Heart right ventricle (tissue), 16 donors: ENCODE measurements around the gene CDC7. TPM values are rescaled to one million over a fixed set of nuclear protein-coding genes. Genes with fewer than 3 reads are reported as not detected.

Experiments
- ATAC-seq, 8 donors: fragments of 200-7000 bp; cut with Tn5 transposase; one replicate each; pipeline ENCODE4 v1.9.1; 2020; ENCODE audit warnings: mild to moderate bottlenecking in 8 of 8, moderate library complexity in 8 of 8, moderate number of reproducible peaks in 1 of 8
- DNase-seq, 2 donors: peaks; one replicate each; pipeline ENCODE4 v3.0.0-alpha.2; 2020
- H3K27ac ChIP-seq, 10 donors: fragments of 200-600 bp; sonication (generic) in 2 of 10; one replicate each; pipeline versions ENCODE4 v1.5.0 to v1.8.0; 2020 to 2022; ENCODE audit warnings: mild to moderate bottlenecking in 3 of 10
- H3K27me3 ChIP-seq, 7 donors: fragments of 200-600 bp; one replicate each; pipeline ENCODE4 v1.8.0; 2021 to 2022; ENCODE audit warnings: mild to moderate bottlenecking in 2 of 7
- H3K36me3 ChIP-seq, 9 donors: fragments of 200-600 bp; sonication (generic) in 1 of 9; one replicate each; pipeline versions ENCODE4 v1.5.0 to v1.8.0; 2020 to 2022; ENCODE audit warnings: mild to moderate bottlenecking in 2 of 9
- H3K4me1 ChIP-seq, 9 donors: fragments of 200-600 bp; sonication (generic) in 1 of 9; one replicate each; pipeline versions ENCODE4 v1.5.0 to v1.8.0; 2020 to 2022; ENCODE audit warnings: mild to moderate bottlenecking in 4 of 9
- H3K4me3 ChIP-seq, 10 donors: fragments of 200-600 bp; sonication (generic) in 2 of 10; one replicate each; pipeline versions ENCODE4 v1.5.0 to v1.8.0; 2020 to 2022; ENCODE audit warnings: mild to moderate bottlenecking in 7 of 10, moderate library complexity in 2 of 10
- H3K9me3 ChIP-seq, 11 donors: fragments of 200-600 bp in 10 of 11; sonication (generic) in 2 of 11; one replicate each; pipeline versions ENCODE4 v1.5.0 to v1.8.0; 2013 to 2022; ENCODE audit warnings: mild to moderate bottlenecking in 2 of 11, control low read depth in 1 of 11, moderate library complexity in 1 of 11
- WGBS, 2 donors: extraction: QIAGEN DNeasy Blood & Tissue Kit; methylation state at CpG; one replicate each; pipeline ENCODE4 v1.1.7; 2013; ENCODE audit warnings: inconsistent platforms in 1 of 2; 5-methylcytosine and 5-hydroxymethylcytosine counted together
- intact Hi-C, 10 donors: fragments of 100-400 bp; cut with DNase I; formaldehyde crosslinking; loops; one replicate each; pipeline versions ENCODE4 v1.11.1 to v1.14.2; 2022
- polyA plus RNA-seq, 2 donors: library from polyadenylated mRNA; stranded (reverse); fragments of 200-250 nt; gene quantifications; one replicate each; pipeline ENCODE4 v1.2.3, GENCODE V29; 2013
- total RNA-seq, 10 donors: library from RNA; stranded (reverse); fragmentation: NEBNext Ultra II Directional in 3 of 10; extraction: Animal tissue kit (Norgen Biotek cat#: 25700) in 3 of 10; gene quantifications; one replicate each; pipeline versions ENCODE4 v1.2.1 to v1.2.4, GENCODE V29; 2021 to 2023
- TF ChIP-seq, protein P1 (sequence below), 9 donors: fragments of 200-600 bp; sonication (generic) in 2 of 9; IDR thresholded peaks; one replicate each; pipeline versions ENCODE4 v1.5.0 to v1.8.0; 2021 to 2022; ENCODE audit warnings: antibody characterized with exemption in 9 of 9, mild to moderate bottlenecking in 5 of 9, moderate library complexity in 1 of 9
- donor health status: Arrhythmogenic right ventricular cardiomyopathy.
- donor health status: ischemic (EF 13 %, LVEDD 7.1; RV severe dilation, severe dysfunction).
- donor health status: healthy with polysubstance abuse.
- donor health status: DM: no; HTN: yes; CAD: no.
- donor health status: DM: no; HTN: no; CAD: no.
- donor health status: ischemic (EF 25% LVEDD 6.9; RV normal size, moderate dysfunction).
- donor health status: ischemic (EF 25% LVEDD 5.7; RV mildly dilated, moderate dysfunction).
- donor health status: healthy.
- donor health status: DM: yes; HTN: yes; CAD: no.
- donor health status: Ischemic cardiomyopathy.
- donor health status: ischemic (EF 35%, LVEDD 5.7; RV mildly dilated, moderate dysfunction).
- donor health status: nonischemic (EF 11% LVEDD 7.7; RV severe dilation, severe dysfunction).
- donor health status: DM: yes; HTN: yes; CAD: no.
- donor health status: PGD.
- donor health status: ischemic (EF 29% LVEDD 5.4; RV normal size, mild dysfunction).
- donor health status: nonischemic (EF 23%, LVEDD 6.1; RV moderate dilation, normal function).

CDC7 gene
- total and polyA plus RNA-seq, 12 donors = 0.26 to 4.0 (median 0.79) TPM

GRCh38 chr1:91501971-91502671 lies 1.5 kb downstream of the CDC7 start:
- DNase-seq (no peak), ATAC-seq (no peak)
- peak overlapping the region in 8 of 10 donors; percentile 48 to 75 (median 65) for H3K4me3 ChIP-seq
- TF ChIP-seq, protein P1, sequence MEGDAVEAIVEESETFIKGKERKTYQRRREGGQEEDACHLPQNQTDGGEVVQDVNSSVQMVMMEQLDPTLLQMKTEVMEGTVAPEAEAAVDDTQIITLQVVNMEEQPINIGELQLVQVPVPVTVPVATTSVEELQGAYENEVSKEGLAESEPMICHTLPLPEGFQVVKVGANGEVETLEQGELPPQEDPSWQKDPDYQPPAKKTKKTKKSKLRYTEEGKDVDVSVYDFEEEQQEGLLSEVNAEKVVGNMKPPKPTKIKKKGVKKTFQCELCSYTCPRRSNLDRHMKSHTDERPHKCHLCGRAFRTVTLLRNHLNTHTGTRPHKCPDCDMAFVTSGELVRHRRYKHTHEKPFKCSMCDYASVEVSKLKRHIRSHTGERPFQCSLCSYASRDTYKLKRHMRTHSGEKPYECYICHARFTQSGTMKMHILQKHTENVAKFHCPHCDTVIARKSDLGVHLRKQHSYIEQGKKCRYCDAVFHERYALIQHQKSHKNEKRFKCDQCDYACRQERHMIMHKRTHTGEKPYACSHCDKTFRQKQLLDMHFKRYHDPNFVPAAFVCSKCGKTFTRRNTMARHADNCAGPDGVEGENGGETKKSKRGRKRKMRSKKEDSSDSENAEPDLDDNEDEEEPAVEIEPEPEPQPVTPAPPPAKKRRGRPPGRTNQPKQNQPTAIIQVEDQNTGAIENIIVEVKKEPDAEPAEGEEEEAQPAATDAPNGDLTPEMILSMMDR (IDR thresholded peaks at IDR 0.05) = no peak
- no peaks in the 10 kb centered on the region for H3K9me3 ChIP-seq
- H3K4me1 ChIP-seq = peaks cover 0 to 38% (median 15%) of the 10 kb centered on the region in 9 donors
- H3K27me3 ChIP-seq = no peaks in the 10 kb centered on the region
- WGBS, 2 donors = 31 to 34% methylated on average over 5 of the region's 5 CpGs
- H3K36me3 ChIP-seq = no peaks in the 10 kb centered on the region
- intact Hi-C loops = loop anchor here (5.0 to 10.0 kb wide), 7 partner anchors 57 to 793 kb away; partner anchors contain the start of genes HFM1 (in 4 of the 10), GLMN (in 3 of the 10) and RPAP2 (in 3 of the 10)
- peak overlapping the region in 4 of 10 donors; percentile 80 to 92 (median 84) for H3K27ac ChIP-seq

DNA sequence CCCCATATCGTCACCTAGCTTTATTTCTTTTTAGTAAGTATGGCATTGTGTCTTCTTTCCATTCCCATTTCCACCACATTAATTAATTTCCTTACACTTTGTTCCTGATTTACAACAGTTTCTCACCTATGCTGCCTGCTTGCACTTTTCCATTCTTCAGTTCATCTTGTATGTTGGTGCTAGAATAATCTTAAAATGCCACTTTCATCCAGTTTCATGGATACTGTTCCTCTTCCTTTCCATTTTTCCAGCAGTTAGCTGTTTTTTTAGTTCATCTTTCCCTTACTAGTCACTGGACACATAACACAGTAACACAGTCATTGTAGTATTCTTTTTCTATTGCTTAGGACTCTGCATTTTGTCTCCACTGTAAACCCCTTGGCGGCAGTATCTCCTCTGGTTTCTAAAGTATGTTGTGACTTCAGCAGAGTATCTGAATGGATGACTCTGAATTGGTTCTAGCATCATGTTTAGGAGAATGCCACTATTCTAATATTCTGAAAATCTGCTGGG lies 2.1 kb downstream of the CDC7 start:
- WGBS, 2 donors = 61 to 68% methylated on average over 2 of the region's 2 CpGs
- ATAC-seq = no peak
- intact Hi-C loops = loop anchor here (5.0 to 10.0 kb wide), 7 partner anchors 58 to 792 kb away; partner anchors contain the start of genes HFM1 (in 4 of the 10), GLMN (in 3 of the 10) and RPAP2 (in 3 of the 10)
- Histone ChIP-seq H3K9me3 (no peaks in the 10 kb centered on the region), H3K4me3 (peak overlapping the region in 1 of 10 donors; percentile 75), H3K27ac (no peak overlapping the region), H3K36me3 (no peaks in the 10 kb centered on the region), H3K27me3 (no peaks in the 10 kb centered on the region), H3K4me1 (peaks cover 0 to 38% (median 15%) of the 10 kb centered on the region in 9 donors)
- TF ChIP-seq, protein P1 (IDR thresholded peaks at IDR 0.05) = peak in 1 of 9 donors; percentile 9
- no peak for DNase-seq

GRCh38 chr1:91503332-91503900 lies 2.8 kb downstream of the CDC7 start:
- no peak overlapping the region for H3K4me3 ChIP-seq
- DNase-seq (no peak), ATAC-seq (no peak)
- intact Hi-C loops = loop anchor here (5.0 to 10.0 kb wide), 7 partner anchors 59 to 791 kb away; partner anchors contain the start of genes HFM1 (in 4 of the 10), GLMN (in 3 of the 10) and RPAP2 (in 3 of the 10)
- TF ChIP-seq, protein P1 (IDR thresholded peaks at IDR 0.05) = no peak
- H3K4me1 ChIP-seq = peaks cover 0 to 38% (median 15%) of the 10 kb centered on the region in 9 donors
- no peaks in the 10 kb centered on the region for H3K27me3 ChIP-seq
- peaks cover 0 to 4% (median 0%) of the 10 kb centered on the region in 9 donors for H3K36me3 ChIP-seq
- no peak overlapping the region for H3K27ac ChIP-seq
- H3K9me3 ChIP-seq = no peaks in the 10 kb centered on the region

GRCh38 chr1:91503975-91504530 lies 3.4 kb downstream of the CDC7 start:
- intact Hi-C loops = loop anchor here (5.0 to 10.0 kb wide), 7 partner anchors 59 to 791 kb away; partner anchors contain the start of genes HFM1 (in 4 of the 10), GLMN (in 3 of the 10) and RPAP2 (in 3 of the 10)
- WGBS, 2 donors = 96 to 97% methylated on average over 1 of the region's 1 CpG
- peaks cover 0 to 9% (median 0%) of the 10 kb centered on the region in 9 donors for H3K36me3 ChIP-seq
- DNase-seq (no peak), ATAC-seq (no peak)
- no peak overlapping the region for H3K27ac ChIP-seq
- no peaks in the 10 kb centered on the region for H3K27me3 ChIP-seq
- no peaks in the 10 kb centered on the region for H3K9me3 ChIP-seq
- TF ChIP-seq, protein P1 (IDR thresholded peaks at IDR 0.05) = no peak
- H3K4me3 ChIP-seq = no peak overlapping the region
- peaks cover 0 to 38% (median 15%) of the 10 kb centered on the region in 9 donors for H3K4me1 ChIP-seq
